IPS-15b (cell line): ENCODE results near the gene MYCBP2.
"Not testable (repeated sequence)": the region's sequence is repeated elsewhere in the genome, so short reads cannot be mapped to it uniquely, and the experiment has no call there.

Experiments
- H3K27me3 ChIP-seq: one replicate; pipeline ENCODE4 v1.6.1; 2013; ENCODE audit warnings: low read length; ENCODE audit not compliant: control insufficient read depth, insufficient read depth
- H3K36me3 ChIP-seq: one replicate; pipeline ENCODE4 v1.6.1; 2013; ENCODE audit warnings: low read length; ENCODE audit not compliant: control insufficient read depth, insufficient read depth
- H3K4me1 ChIP-seq: one replicate; pipeline ENCODE4 v1.6.1; 2013; ENCODE audit warnings: mild to moderate bottlenecking, low read length; ENCODE audit not compliant: control insufficient read depth, insufficient read depth
- H3K4me3 ChIP-seq: one replicate; pipeline ENCODE4 v1.5.1; 2013; ENCODE audit warnings: low read depth, low read length
- H3K9ac ChIP-seq: one replicate; pipeline ENCODE4 v1.6.1; 2013; ENCODE audit warnings: low read depth, mild to moderate bottlenecking, low read length
- H3K9me3 ChIP-seq: one replicate; pipeline ENCODE4 v1.6.1; 2013; ENCODE audit warnings: mild to moderate bottlenecking, low read length; ENCODE audit not compliant: control insufficient read depth, insufficient read depth

MYCBP2 gene

DNA sequence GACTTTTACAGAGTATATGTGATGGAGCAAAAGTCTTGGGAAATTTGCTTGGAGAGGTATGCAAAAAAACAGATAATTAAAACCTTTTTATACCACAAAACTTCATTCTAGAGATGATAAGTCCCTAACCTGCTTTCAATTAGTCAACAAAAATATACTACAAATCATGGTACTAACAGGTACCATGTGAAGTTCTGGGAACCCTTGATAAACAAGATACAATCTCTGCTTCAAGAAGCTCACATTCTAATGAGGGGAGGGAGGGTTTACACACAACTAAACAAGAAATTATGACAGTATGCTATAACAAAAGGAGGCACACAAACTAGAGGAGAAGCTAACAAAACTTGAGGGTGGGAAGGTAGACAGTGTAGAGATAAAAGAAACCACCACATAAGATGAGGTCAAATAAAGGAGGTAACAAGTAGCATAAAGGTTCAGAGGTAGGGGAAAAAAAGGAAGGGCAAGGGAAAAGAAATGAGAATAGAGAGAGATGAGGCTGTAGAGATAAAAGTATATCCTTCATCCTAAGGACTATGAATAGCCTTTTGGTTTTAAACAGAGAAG, 91.4 kb downstream of the MYCBP2 start:
- no peaks in the 10 kb centered on the region for H3K36me3 ChIP-seq
- no peaks in the 10 kb centered on the region for H3K9me3 ChIP-seq

DNA sequence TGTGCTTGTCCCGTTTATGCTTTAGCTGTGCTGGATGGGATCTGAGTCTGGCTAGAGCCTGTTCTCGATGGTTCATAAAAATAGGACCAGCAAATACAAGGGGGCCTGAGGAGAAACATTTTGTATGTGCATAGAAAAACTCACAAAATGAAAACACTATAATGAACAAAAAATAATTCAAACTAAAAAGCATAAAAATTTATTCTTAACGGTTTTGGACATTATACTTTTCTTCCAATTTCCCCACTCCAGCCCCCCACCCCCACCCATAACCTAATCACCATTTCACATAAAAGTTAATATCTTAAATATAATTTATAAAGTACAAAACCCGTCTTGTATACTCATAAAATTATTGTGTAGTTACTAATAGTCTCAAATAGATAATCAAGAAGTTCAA, 93.7 kb downstream of the MYCBP2 start:
- no peak overlapping the region for H3K9ac ChIP-seq
- H3K27me3 ChIP-seq: no peaks in the 10 kb centered on the region
- H3K4me1 ChIP-seq: no peaks in the 10 kb centered on the region
- H3K9me3 ChIP-seq: no peaks in the 10 kb centered on the region
- H3K36me3 ChIP-seq: no peaks in the 10 kb centered on the region
- no peak overlapping the region for H3K4me3 ChIP-seq

More for the DNA sequence above, 91.4 kb downstream of the MYCBP2 start:
- Histone ChIP-seq H3K4me1 (no peaks in the 10 kb centered on the region), H3K27me3 (no peaks in the 10 kb centered on the region), H3K4me3 (no peak overlapping the region), H3K9ac (no peak overlapping the region)

DNA sequence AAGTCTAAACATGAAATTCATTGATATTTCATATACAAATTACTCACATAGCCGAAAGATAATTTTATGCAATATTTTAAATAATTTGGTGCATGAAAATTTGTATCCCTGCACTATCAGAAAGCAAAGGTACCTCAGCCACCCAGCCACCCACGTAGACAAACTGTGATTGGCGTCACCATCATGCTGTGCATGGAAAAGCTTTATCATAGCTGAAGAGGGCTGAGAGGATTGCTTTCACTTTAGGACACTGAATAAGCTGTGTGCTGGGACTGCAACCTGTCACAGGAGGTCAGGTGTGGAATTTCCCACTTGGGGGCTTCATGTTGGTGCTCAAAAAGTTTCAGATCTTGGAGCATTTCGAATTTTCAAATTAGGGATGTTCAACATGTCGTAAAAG, 96.3 kb downstream of the MYCBP2 start:
- Histone ChIP-seq H3K9ac (no peak overlapping the region), H3K9me3 (no peaks in the 10 kb centered on the region), H3K4me1 (no peaks in the 10 kb centered on the region), H3K36me3 (no peaks in the 10 kb centered on the region), H3K27me3 (no peaks in the 10 kb centered on the region), H3K4me3 (no peak overlapping the region)

GRCh38 chr13:77225946-77226345, 100.9 kb downstream of the MYCBP2 start:
- Histone ChIP-seq H3K4me1 (no peaks in the 10 kb centered on the region), H3K36me3 (no peaks in the 10 kb centered on the region), H3K4me3 (no peak overlapping the region), H3K9me3 (no peaks in the 10 kb centered on the region), H3K9ac (no peak overlapping the region), H3K27me3 (no peaks in the 10 kb centered on the region)

- no peaks in the 10 kb centered on the region for H3K4me1 ChIP-seq
- H3K4me3 ChIP-seq: no peak overlapping the region
- no peaks in the 10 kb centered on the region for H3K36me3 ChIP-seq
- no peaks in the 10 kb centered on the region for H3K27me3 ChIP-seq
- H3K9ac ChIP-seq: no peak overlapping the region
- H3K9me3 ChIP-seq: no peaks in the 10 kb centered on the region
Measured at GRCh38 chr13:77222909-77223308, 104.0 kb downstream of the MYCBP2 start.

GRCh38 chr13:77222000-77222690, 104.7 kb downstream of the MYCBP2 start:
- no peak overlapping the region for H3K9ac ChIP-seq
- H3K9me3 ChIP-seq: no peaks in the 10 kb centered on the region
- H3K4me1 ChIP-seq: no peaks in the 10 kb centered on the region
- H3K36me3 ChIP-seq: no peaks in the 10 kb centered on the region
- no peaks in the 10 kb centered on the region for H3K27me3 ChIP-seq
- H3K4me3 ChIP-seq: no peak overlapping the region

DNA sequence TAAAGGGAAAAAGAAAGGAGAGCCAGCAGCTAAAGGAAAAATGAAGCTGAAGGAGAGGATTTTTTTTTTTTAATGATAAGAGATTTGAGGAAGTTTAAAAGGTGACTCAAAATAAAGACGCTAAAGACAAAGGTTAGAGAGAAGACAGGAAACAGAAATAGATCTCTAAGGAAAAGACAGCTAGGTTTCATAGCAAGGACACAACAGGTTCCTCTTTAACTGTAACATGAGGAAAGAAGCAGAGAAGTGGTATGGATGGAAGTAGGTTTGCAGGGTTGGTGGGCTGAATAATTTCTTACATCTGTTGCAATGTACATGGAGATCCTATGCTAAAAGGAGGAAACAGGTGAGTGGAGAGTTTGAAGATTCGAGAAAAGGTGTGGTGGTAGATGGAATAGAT, 107.5 kb downstream of the MYCBP2 start:
- Histone ChIP-seq H3K9me3 (no peaks in the 10 kb centered on the region), H3K9ac (no peak overlapping the region), H3K27me3 (no peaks in the 10 kb centered on the region)

DNA sequence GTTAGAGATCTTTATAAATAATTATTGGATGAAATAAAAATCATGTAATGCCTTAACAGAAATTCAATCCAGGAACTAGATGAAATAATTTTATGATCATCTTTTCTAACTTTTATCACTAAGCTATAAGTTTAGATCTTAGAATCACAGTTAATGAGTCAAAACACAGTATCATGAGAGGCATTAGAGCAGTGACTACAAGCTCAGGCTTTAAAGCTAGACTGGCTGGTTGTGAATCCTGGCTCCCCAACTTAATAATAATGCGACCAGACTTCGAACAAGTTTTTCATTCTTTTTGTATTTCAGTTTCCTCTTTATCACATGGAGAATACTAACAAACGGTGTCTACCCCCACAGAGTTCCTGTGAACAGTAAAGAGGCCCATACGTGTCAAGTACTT, 108.6 kb downstream of the MYCBP2 start:
- Histone ChIP-seq H3K36me3 (no peaks in the 10 kb centered on the region), H3K9ac (no peak overlapping the region), H3K27me3 (no peaks in the 10 kb centered on the region), H3K4me1 (no peaks in the 10 kb centered on the region), H3K9me3 (no peaks in the 10 kb centered on the region), H3K4me3 (no peak overlapping the region)

More for the DNA sequence above, 107.5 kb downstream of the MYCBP2 start:
- no peak overlapping the region for H3K4me3 ChIP-seq
- H3K4me1 ChIP-seq: no peaks in the 10 kb centered on the region
- no peaks in the 10 kb centered on the region for H3K36me3 ChIP-seq

- H3K4me1 ChIP-seq: no peaks in the 10 kb centered on the region
- no peak overlapping the region for H3K9ac ChIP-seq
- H3K27me3 ChIP-seq: no peaks in the 10 kb centered on the region
- H3K9me3 ChIP-seq: no peaks in the 10 kb centered on the region
- H3K4me3 ChIP-seq: no peak overlapping the region
- H3K36me3 ChIP-seq: no peaks in the 10 kb centered on the region
Measured at GRCh38 chr13:77215543-77215942, 111.4 kb downstream of the MYCBP2 start.

GRCh38 chr13:77213644-77214043, 113.2 kb downstream of the MYCBP2 start:
- H3K27me3 ChIP-seq: no peaks in the 10 kb centered on the region
- H3K9me3 ChIP-seq: no peaks in the 10 kb centered on the region
- no peak overlapping the region for H3K9ac ChIP-seq
- no peak overlapping the region for H3K4me3 ChIP-seq
- H3K36me3 ChIP-seq: no peaks in the 10 kb centered on the region
- H3K4me1 ChIP-seq: no peaks in the 10 kb centered on the region

- no peak overlapping the region for H3K9ac ChIP-seq
- no peaks in the 10 kb centered on the region for H3K27me3 ChIP-seq
- H3K4me3 ChIP-seq: no peak overlapping the region
- H3K36me3 ChIP-seq: no peaks in the 10 kb centered on the region
- no peaks in the 10 kb centered on the region for H3K4me1 ChIP-seq
- no peaks in the 10 kb centered on the region for H3K9me3 ChIP-seq
Measured at GRCh38 chr13:77207943-77208342, 119.0 kb downstream of the MYCBP2 start.

DNA sequence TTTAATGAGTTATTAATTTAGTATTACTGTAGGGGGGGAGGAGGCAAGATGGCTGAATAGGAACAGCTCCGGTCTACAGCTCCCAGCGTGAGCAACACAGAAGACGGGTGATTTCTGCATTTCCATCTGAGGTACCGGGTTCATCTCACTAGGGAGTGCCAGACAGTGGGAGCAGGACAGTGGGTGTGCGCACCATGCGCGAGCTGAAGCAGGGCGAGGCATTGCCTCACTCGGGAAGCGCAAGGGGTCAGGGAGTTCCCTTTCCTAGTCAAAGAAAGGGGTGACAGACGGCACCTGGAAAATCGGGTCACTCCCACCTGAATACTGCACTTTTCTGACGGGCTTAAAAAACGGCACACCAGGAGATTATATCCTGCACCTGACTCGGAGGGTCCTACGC, 127.9 kb downstream of the MYCBP2 start:
- not testable (repeated sequence) for H3K9ac ChIP-seq, H3K9me3 ChIP-seq, H3K4me1 ChIP-seq, H3K4me3 ChIP-seq, H3K27me3 ChIP-seq, H3K36me3 ChIP-seq
